CD4-positive, alpha-beta T cell (primary cell): Measurements from ENCODE around the gene MELTF. TPM values are rescaled to one million over a fixed set of nuclear protein-coding genes. Genes with fewer than 3 reads are reported as not detected.

ENCODE experiments used
- ATAC-seq: fragments of 200-7000 bp; cut with Tn5 transposase; one replicate; pipeline ENCODE4 v1.10.0; 2022; ENCODE audit warnings: mild to moderate bottlenecking; ENCODE audit not compliant: poor library complexity
- CTCF ChIA-PET: fragments of 350-600 bp; sonication (Branson Sonifier 250); formaldehyde crosslinking; loops from one replicate; lab custom pipeline; 2021; ENCODE audit warnings: antibody characterized with exemption, inconsistent platforms; lab: Charles Lee
- POLR2A ChIA-PET: fragments of 350-600 bp; sonication (Branson Sonifier 250); formaldehyde crosslinking; loops from one replicate; lab custom pipeline; 2021; ENCODE audit warnings: antibody characterized with exemption, inconsistent platforms; lab: Charles Lee
- DNase-seq, 14 experiments: peaks; one replicate each; pipeline ENCODE4 v3.0.0-alpha.2; 2013 to 2020; ENCODE audit warnings: mixed read lengths in 2 of 14
- H3K27ac ChIP-seq, 2 donors: one replicate each; pipeline versions ENCODE4 v1.5.1 to v1.7.0; 2013; ENCODE audit warnings: low read length in 2 of 2, low read depth in 1 of 2, mild to moderate bottlenecking in 1 of 2
- H3K27me3 ChIP-seq, 2 experiments: 1 replicate in 1 of 2; 2 replicates in 1 of 2; pipeline versions ENCODE4 v1.6.1 to v1.7.0; 2013; ENCODE audit warnings: low read length in 2 of 2, control low read depth in 1 of 2, mild to moderate bottlenecking in 1 of 2, moderate library complexity in 1 of 2; ENCODE audit not compliant: insufficient read depth in 2 of 2, control insufficient read depth in 1 of 2
- H3K36me3 ChIP-seq: one replicate; pipeline ENCODE4 v1.6.1; 2013; ENCODE audit warnings: low read length, control low read depth; ENCODE audit not compliant: insufficient read depth
- H3K4me1 ChIP-seq: one replicate; pipeline ENCODE4 v1.6.1; 2013; ENCODE audit warnings: low read length, control low read depth; ENCODE audit not compliant: insufficient read depth
- H3K4me3 ChIP-seq: one replicate; pipeline ENCODE4 v1.5.1; 2013; ENCODE audit warnings: mild to moderate bottlenecking, low read length, moderate library complexity
- H3K9me3 ChIP-seq, 2 experiments: 1 replicate in 1 of 2; 2 replicates in 1 of 2; pipeline versions ENCODE4 v1.6.1 to v1.7.0; 2013; ENCODE audit warnings: low read length in 2 of 2, mild to moderate bottlenecking in 2 of 2, control low read depth in 1 of 2, moderate library complexity in 1 of 2; ENCODE audit not compliant: control insufficient read depth in 1 of 2, insufficient read depth in 1 of 2
- H3K27ac Mint-ChIP-seq: one replicate; pipeline ENCODE4 v1.8.0; 2020; ENCODE audit warnings: mixed read lengths
- H3K27me3 Mint-ChIP-seq: one replicate; pipeline ENCODE4 v1.8.0; 2021; ENCODE audit warnings: mixed read lengths
- H3K36me3 Mint-ChIP-seq: one replicate; pipeline ENCODE4 v1.8.0; 2021; ENCODE audit warnings: low read depth, mixed read lengths
- H3K4me1 Mint-ChIP-seq: one replicate; pipeline ENCODE4 v1.8.0; 2021; ENCODE audit warnings: low read depth, mixed read lengths
- H3K4me3 Mint-ChIP-seq: one replicate; pipeline ENCODE4 v1.8.0; 2020; ENCODE audit warnings: mild to moderate bottlenecking, mixed read lengths
- H3K9me3 Mint-ChIP-seq: one replicate; pipeline ENCODE4 v1.8.0; 2020; ENCODE audit warnings: mixed read lengths
- CTCF ChIP-seq: fragments of 200-600 bp; IDR thresholded peaks from one replicate; pipeline ENCODE4 v1.8.0; 2022; ENCODE audit warnings: antibody characterized with exemption, mild to moderate bottlenecking
- intact Hi-C, 2 experiments: fragments of 100-400 bp; cut with DNase I in 1 of 2; cut with micrococcal nuclease in 1 of 2; formaldehyde crosslinking; loops; one replicate each; pipeline versions ENCODE4 v1.15.1 to v1.9.0; 2023 to 2025; cut with DNase I, micrococcal nuclease
- total RNA-seq, 174 experiments: library from RNA in 2 of 174; stranded (reverse) in 2 of 174; gene quantifications; one replicate each; pipeline ENCODE4 v1.2.3 and lab custom pipeline; 2021 to 2026

Gene MELTF
- total RNA-seq, 2 experiments from 2014 or later, result 0.89 to 1.2 TPM

GRCh38 chr3:197011780-197012539 is 17.7 kb downstream of the MELTF start:
- CTCF ChIA-PET, result interaction anchor here (1.9 kb wide), 1 partner anchor 9 kb away, joined by 4 read pairs; no protein-coding TSS in a partner anchor

GRCh38 chr3:197010556-197011351 is 18.9 kb downstream of the MELTF start:
- intact Hi-C loops, result no loop called here
- DNase-seq (no peak), ATAC-seq (no peak)
- no peaks in the 10 kb centered on the region for H3K9me3 Mint-ChIP-seq
- H3K4me3 Mint-ChIP-seq, result no peak overlapping the region
- no peaks in the 10 kb centered on the region for H3K27me3 ChIP-seq
- H3K9me3 ChIP-seq, result peaks cover 0 to 5% of the 10 kb centered on the region in 2 experiments
- POLR2A ChIA-PET, result no interaction called here
- H3K36me3 Mint-ChIP-seq, result no peaks in the 10 kb centered on the region
- no peak overlapping the region for H3K27ac ChIP-seq
- no peaks in the 10 kb centered on the region for H3K36me3 ChIP-seq
- no peak overlapping the region for H3K27ac Mint-ChIP-seq
- H3K4me1 Mint-ChIP-seq, result no peaks in the 10 kb centered on the region
- CTCF ChIA-PET, result interaction anchor here (1.9 kb wide), 1 partner anchor 7 kb away, joined by 4 read pairs; no protein-coding TSS in a partner anchor
- no peaks in the 10 kb centered on the region for H3K4me1 ChIP-seq
- no peak overlapping the region for H3K4me3 ChIP-seq
- no peak for TF ChIP-seq CTCF
- no peaks in the 10 kb centered on the region for H3K27me3 Mint-ChIP-seq

More at GRCh38 chr3:197011780-197012539, 17.7 kb downstream of the MELTF start:
- intact Hi-C loops, result no loop called here
- H3K27me3 ChIP-seq, result no peaks in the 10 kb centered on the region
- no peak overlapping the region for H3K4me3 ChIP-seq
- H3K9me3 ChIP-seq, result peaks cover 0 to 5% of the 10 kb centered on the region in 2 experiments
- Mint-ChIP-seq H3K27me3 (no peaks in the 10 kb centered on the region), H3K4me3 (no peak overlapping the region), H3K4me1 (no peaks in the 10 kb centered on the region), H3K27ac (no peak overlapping the region), H3K36me3 (no peaks in the 10 kb centered on the region), H3K9me3 (no peaks in the 10 kb centered on the region)
- ATAC-seq (no peak), DNase-seq (no peak)
- no peak overlapping the region for H3K27ac ChIP-seq
- no peaks in the 10 kb centered on the region for H3K36me3 ChIP-seq
- TF ChIP-seq CTCF, result no peak
- POLR2A ChIA-PET, result no interaction called here
- H3K4me1 ChIP-seq, result no peaks in the 10 kb centered on the region

GRCh38 chr3:197009532-197010019 is 20.0 kb downstream of the MELTF start:
- no peak for ATAC-seq
- ChIA-PET POLR2A (no interaction called here), CTCF (no interaction called here)
- no peak overlapping the region for H3K27ac ChIP-seq
- no peaks in the 10 kb centered on the region for H3K9me3 ChIP-seq
- Mint-ChIP-seq H3K27ac (no peak overlapping the region), H3K36me3 (no peaks in the 10 kb centered on the region), H3K9me3 (no peaks in the 10 kb centered on the region), H3K27me3 (no peaks in the 10 kb centered on the region), H3K4me1 (no peaks in the 10 kb centered on the region), H3K4me3 (no peak overlapping the region)
- no peaks in the 10 kb centered on the region for H3K27me3 ChIP-seq
- TF ChIP-seq CTCF, result no peak
- H3K36me3 ChIP-seq, result no peaks in the 10 kb centered on the region
- no peaks in the 10 kb centered on the region for H3K4me1 ChIP-seq
- no peak overlapping the region for H3K4me3 ChIP-seq
- intact Hi-C loops, result loop anchor here in 1 of 2 experiments (10.0 kb wide), 1 partner anchor 175 kb away; no protein-coding TSS in a partner anchor
- DNase-seq, result no peak
